RWPE1 (cell line): ENCODE measurements around the gene HLCS.
"Not testable (repeated sequence)": the region's sequence is repeated elsewhere in the genome, so short reads cannot be mapped to it uniquely, and the experiment has no call there.

Experiments
- CTCF ChIA-PET: fragments of 350-600 bp; sonication (Branson Sonifier 250); formaldehyde crosslinking; extraction: SDS; loops from one replicate; lab custom pipeline; 2021; lab: Yijun Ruan, JAX
- POLR2A ChIA-PET: fragments of 400-600 bp; formaldehyde crosslinking; extraction: SDS; loops from one replicate; lab custom pipeline; 2020; ENCODE audit warnings: antibody characterized with exemption; ENCODE audit not compliant: low non-redundant PET; lab: Yijun Ruan, JAX
- DNase-seq: peaks from one replicate; pipeline ENCODE4 v3.0.0; 2012; ENCODE audit warnings: low spot score
- H3K27ac ChIP-seq: fragments of 450-650 bp; 2 replicates; pipeline ENCODE4 v1.5.1; 2017
- TF ChIP-seq, protein P1 (sequence below): fragments of 450-650 bp; conservative IDR thresholded peaks from 2 replicates; pipeline ENCODE4 v1.5.1; 2017; ENCODE audit warnings: low read depth, mild to moderate bottlenecking

The HLCS gene

DNA sequence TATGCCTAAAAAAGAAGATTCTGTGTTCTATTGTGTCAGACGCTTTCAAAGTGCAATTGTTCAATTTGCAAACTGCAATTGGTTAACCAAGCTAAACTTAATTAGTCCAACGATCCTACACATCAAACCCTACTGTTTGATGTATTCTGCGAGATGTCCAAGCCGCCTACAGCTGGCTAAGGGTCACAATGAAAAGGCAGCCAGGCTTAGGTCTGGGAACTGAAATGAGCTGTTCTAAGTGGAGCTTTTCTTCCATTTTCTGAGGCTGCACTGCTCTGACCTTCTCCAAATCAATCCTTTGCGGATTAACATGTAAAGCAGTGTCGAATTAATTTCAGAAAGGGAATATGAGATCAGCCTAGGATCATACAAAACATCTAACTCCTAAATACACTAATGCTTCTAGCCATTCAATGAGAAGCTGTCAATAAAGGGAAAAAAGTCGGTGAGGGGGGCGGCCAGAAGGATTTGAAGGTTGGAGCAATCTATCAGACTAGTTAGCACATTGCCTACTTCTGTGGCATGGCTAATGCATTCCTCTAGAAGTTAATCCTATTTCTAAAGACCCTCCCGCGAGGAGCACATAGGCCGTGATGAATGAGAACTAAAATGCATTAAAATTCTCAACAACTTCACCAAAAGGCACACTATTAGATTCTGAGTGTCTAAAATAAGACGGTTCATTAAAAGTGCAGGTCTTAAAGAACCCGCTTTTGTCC lies 148.6 kb downstream of the HLCS start:
- TF ChIP-seq, protein P1, sequence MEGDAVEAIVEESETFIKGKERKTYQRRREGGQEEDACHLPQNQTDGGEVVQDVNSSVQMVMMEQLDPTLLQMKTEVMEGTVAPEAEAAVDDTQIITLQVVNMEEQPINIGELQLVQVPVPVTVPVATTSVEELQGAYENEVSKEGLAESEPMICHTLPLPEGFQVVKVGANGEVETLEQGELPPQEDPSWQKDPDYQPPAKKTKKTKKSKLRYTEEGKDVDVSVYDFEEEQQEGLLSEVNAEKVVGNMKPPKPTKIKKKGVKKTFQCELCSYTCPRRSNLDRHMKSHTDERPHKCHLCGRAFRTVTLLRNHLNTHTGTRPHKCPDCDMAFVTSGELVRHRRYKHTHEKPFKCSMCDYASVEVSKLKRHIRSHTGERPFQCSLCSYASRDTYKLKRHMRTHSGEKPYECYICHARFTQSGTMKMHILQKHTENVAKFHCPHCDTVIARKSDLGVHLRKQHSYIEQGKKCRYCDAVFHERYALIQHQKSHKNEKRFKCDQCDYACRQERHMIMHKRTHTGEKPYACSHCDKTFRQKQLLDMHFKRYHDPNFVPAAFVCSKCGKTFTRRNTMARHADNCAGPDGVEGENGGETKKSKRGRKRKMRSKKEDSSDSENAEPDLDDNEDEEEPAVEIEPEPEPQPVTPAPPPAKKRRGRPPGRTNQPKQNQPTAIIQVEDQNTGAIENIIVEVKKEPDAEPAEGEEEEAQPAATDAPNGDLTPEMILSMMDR, result no peak
- ChIA-PET CTCF (interaction anchor here (0.6 kb wide), 1 partner anchor 1010 kb away, joined by 3 read pairs; no protein-coding TSS in a partner anchor), POLR2A (no interaction called here)
- DNase-seq, result no peak
- no peak overlapping the region for H3K27ac ChIP-seq

DNA sequence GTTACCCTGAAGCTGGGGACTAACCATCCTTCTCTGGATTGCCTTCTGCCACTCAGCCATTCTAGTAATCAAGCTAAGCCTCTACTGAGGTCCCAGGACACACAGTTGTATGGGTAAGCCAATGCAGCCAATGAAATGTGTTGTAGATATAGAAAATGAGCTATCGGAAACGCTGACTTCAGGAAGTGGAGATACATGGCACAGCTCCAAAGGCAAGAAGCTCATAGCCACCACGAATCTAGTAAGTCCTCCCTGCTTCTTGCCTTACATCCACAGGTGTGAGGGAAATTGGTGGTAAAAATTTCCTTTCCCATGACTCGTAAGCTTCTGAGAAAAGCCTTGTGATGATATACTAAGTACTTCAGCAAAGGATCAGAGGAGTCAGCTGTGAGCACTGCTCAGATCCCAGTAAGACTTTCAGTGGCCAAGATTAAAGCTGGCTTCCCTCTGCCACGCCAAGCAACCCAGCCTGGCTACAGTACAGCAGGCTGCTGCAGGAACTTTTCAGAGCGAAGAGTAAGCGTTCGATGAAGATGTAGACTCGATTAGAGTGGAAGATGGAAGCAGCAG lies 149.8 kb downstream of the HLCS start:
- TF ChIP-seq, protein P1, result no peak
- H3K27ac ChIP-seq, result no peak overlapping the region
- ChIA-PET CTCF (interaction anchor here (0.8 kb wide), 1 partner anchor 19 kb away, joined by 3 read pairs; no protein-coding TSS in a partner anchor), POLR2A (no interaction called here)
- DNase-seq, result no peak

DNA sequence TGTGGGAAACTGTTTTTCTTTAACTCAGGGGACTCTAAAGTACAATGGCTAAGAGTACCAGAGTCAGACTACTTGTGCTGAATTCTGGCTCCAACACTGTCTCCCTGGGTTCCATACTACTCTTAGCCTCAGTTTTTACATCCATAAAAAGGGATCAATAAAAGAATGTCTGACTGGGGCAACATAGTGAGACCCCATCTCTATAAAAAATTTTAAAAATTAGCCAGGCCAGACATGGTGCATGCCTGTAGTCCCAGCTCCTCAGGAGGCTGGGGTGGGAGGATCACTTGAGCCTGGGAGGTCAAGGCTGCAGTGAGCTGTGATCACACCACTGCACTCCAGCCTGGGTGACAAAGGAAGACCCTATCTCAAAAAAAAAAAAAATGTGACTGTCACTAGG lies 150.4 kb downstream of the HLCS start:
- H3K27ac ChIP-seq, CTCF ChIA-PET, POLR2A ChIA-PET, DNase-seq: not testable (repeated sequence)

DNA sequence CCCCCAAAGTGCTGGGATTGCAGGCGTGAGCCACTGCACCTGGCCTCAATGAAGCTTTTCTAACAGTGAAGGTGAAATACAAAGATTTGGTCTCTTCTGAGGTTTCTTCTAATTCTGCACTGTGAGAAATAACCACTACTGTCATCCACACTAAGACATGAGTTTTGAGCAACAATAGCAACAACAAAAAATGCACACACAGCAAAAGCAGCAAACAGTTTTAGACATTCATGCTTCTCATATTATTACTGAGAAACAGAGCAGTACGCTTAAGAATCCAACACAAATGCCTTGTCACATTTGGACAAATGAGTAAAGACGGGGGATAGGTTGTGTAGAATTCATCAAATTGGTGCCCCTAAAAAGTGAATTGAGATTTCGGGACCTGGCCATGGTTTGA lies 151.2 kb downstream of the HLCS start:
- ChIA-PET CTCF (no interaction called here), POLR2A (no interaction called here)
- TF ChIP-seq, protein P1, result no peak

DNA sequence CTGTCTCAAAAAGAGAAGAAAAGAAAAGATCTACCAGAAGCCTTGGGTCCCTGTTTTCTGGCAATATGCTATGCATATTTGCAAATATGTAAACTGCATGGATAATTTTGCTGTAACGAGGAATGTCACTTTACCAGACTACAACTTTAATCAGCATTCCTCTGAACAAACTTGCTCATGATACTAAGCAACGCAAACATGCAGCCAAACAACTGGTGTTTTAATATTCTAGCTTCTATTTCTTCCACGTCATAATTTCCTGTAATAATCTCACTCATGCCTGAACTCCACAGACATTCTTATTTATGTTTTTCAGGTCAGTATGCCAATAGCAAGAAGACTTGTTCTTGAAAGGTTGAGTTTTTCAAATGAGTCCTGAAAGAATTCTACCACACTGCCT lies 153.4 kb downstream of the HLCS start:
- TF ChIP-seq, protein P1, result no peak
- ChIA-PET CTCF (no interaction called here), POLR2A (no interaction called here)
- no peak for DNase-seq
- no peak overlapping the region for H3K27ac ChIP-seq

More for the DNA sequence above, 151.2 kb downstream of the HLCS start:
- no peak for DNase-seq
- no peak overlapping the region for H3K27ac ChIP-seq

DNA sequence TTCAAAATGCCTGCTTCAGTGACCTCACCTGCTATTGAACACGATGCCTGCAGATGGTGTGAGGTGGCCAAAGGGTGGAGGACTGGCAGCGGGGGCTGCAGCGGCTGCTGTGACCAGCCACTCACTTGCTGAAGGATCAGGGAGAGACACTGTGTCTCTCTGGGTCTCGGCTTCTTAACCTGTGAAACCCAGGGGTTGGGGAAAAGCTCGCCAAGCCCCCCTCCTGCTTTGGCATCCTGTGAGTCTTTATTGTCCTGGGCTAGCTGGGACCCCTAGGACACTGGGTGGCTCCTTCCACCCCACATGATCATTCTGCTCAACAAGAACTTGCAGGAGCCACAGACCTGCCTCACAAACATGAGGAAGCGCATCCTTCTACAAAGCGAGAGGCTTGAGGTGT lies 154.7 kb downstream of the HLCS start:
- POLR2A ChIA-PET, result no interaction called here
- DNase-seq, result no peak
- CTCF ChIA-PET, result no interaction called here
- H3K27ac ChIP-seq, result no peak overlapping the region
- TF ChIP-seq, protein P1, result no peak

DNA sequence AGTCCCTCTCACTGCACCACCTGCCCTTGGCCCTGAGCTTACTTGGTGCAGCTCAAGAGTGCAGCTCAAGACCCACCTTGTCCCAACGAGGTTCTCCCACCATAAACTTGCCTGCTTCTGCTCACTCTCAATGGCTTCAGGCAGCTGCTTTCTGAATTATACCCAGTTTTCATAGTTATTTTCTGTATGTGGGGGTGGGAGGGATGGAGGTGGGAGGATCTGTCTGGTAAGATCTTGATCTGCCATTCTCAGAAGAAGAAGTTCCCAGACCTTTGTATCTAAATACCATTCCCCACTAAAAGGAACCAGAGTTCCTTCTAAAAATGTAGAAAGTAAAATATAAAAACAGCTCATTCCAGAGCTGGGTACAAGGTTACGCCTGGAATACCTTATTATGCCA lies 156.0 kb downstream of the HLCS start:
- ChIA-PET POLR2A (no interaction called here), CTCF (no interaction called here)
- no peak for DNase-seq
- no peak overlapping the region for H3K27ac ChIP-seq
- TF ChIP-seq, protein P1, result no peak
